Gastrocnemius medialis (tissue), 4 donors: ENCODE results near the gene MFAP5.

Source experiments
- POLR2A ChIP-seq, 2 donors: fragments of 450-650 bp; IDR thresholded peaks; one replicate each; pipeline ENCODE4 v1.6.1; 2017; ENCODE audit warnings: antibody characterized with exemption in 2 of 2, mild to moderate bottlenecking in 2 of 2, moderate library complexity in 2 of 2
- TF ChIP-seq, protein P1 (sequence below), 5 experiments: fragments of 450-650 bp in 3 of 5; fragments of 200-600 bp in 2 of 5; sonication (generic) in 2 of 5; IDR thresholded peaks in 4 of 5; conservative IDR thresholded peaks in 1 of 5; 1 replicate in 4 of 5; 2 replicates in 1 of 5; pipeline ENCODE4 v1.5.1; 2016 to 2019; ENCODE audit warnings: antibody characterized with exemption in 5 of 5, mild to moderate bottlenecking in 3 of 5, moderate library complexity in 3 of 5

DNA sequence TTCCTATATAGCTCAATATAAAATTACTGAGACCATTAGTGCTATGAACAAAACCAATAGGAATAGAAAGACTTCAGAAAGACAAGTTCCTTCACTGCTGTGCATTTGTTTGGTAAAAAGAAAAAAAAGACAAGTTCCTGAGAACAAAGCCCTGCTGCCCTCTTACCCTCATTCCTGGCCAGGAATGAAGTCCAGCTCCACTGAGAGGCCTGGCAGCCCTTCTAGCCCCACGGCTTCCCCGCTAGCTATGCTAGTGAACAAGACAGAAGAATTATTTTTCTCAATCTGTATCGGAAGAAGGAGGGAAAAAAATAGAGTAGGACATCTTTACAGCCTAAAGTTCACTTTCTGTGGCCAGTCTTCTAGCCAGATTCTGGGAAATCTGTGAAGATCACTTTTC lies 1.6 kb downstream of the MFAP5 start:
- TF ChIP-seq, protein P1, sequence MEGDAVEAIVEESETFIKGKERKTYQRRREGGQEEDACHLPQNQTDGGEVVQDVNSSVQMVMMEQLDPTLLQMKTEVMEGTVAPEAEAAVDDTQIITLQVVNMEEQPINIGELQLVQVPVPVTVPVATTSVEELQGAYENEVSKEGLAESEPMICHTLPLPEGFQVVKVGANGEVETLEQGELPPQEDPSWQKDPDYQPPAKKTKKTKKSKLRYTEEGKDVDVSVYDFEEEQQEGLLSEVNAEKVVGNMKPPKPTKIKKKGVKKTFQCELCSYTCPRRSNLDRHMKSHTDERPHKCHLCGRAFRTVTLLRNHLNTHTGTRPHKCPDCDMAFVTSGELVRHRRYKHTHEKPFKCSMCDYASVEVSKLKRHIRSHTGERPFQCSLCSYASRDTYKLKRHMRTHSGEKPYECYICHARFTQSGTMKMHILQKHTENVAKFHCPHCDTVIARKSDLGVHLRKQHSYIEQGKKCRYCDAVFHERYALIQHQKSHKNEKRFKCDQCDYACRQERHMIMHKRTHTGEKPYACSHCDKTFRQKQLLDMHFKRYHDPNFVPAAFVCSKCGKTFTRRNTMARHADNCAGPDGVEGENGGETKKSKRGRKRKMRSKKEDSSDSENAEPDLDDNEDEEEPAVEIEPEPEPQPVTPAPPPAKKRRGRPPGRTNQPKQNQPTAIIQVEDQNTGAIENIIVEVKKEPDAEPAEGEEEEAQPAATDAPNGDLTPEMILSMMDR (IDR thresholded peaks at IDR 0.05 in 4 of 5, conservative IDR thresholded peaks at IDR 0.05 in 1 of 5) = no peak
- no peak for TF ChIP-seq POLR2A (IDR thresholded peaks at IDR 0.05)
